ENCODE data around the gene C3orf62.
A peak's percentile ranks its signal among the peaks of the same experiment; 100 is the strongest.

Gene C3orf62

DNA sequence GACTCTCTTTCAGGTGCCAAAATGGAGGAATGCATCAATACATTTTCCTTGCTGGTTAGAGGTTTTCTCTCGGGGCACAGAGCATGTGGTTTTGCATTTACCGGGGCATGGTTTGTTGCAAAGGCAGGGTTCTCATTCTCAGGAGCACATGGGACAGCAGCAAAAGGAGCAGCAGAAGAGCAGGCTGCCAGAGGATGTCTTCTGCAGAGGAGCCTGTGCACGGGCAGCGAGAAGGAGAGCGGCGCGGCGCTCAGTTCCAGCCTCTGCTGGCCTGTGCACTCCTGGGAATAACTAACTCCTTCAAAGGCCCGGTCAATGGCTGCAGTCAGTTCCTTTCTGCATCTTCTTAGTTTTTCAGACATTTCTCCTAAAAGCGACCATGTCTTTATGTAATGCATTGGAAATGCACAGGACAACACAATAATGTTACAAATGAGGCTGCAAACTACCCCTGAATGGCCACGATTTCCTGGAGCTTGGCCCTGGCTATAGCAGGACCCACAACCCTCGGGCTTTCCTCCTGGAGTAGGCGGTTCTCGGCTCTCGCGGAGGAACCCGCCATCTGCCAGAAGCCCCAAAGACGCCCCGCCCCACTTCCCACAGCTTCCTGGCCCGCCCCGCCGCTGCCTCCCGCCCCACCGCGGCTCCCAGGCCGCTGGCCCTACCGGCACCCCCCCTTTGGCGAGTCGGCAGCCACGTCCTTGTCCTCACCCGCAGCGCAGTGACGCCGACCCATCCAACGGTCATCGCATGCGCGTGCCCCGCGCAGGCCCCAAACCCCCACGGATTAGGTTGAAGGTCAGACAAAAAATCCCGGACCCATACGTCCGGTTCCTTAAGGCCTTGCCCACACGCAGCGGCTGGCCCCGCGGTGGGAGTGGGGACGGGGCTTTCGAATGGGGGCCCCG lies at the start of gene C3orf62:
C3orf62 (minus strand) TSS at position 758 of the 908 bp plus-strand sequence; CDS start at position 398, 360 bp downstream.
- peak in 1 of 2 experiments; percentile 44 for DNase-seq

DNA sequence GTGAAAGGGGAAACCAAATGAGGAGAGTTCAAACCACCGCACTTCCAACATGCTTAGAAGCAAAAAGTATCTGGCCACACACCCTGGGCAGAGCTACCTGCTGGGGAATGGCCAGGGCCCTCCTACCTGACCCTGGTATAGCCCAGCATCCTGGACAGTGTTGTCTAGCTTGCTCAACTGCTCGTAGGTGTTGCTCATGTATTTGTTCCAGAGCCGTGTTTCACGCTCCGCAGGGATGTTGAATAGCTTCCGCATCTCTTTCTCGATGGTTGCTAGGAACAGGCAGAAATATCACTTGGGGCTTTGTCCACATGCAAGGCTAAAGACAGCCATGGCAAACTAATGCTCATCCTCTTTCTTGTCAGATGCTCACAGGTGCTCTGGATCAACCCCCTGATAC lies 47.7 kb upstream of the C3orf62 start:
- DNase-seq, result no peak

DNA sequence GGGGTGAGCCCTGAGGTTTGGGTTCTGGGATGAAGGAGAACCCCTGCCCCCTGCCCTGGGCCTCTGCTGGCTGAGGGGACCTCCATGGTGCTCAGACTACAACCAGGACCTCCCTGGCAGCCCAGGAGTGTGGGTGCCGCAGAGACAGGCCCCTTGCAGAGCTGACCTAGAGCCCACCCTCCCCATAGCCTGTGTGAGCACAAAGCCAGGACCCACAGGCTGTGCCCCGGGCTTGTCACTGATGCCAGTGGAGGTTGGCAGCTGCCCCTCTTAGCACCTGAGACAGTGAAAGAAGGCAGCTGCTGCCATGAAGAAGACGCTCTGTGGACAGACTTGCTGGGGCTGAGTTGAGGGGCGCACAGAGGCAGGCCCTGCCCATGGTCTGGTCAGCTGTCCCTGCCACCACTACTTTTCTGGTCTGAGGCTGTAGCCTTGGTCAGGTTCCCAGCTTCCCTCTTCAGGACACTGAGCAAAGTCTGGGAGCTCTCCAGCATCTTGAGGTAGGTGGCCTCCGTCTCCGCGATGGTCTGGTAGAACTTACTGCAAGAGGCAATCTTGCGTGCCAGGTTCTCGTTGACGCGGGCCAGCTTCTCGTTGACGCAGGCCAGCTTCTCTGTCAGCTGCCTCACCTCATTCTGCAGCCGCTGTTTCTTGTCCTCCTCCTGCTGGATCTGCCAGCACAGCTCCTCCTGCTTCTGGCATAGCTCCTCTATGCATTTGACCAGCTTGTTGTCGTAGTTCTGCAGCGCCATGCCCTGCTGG lies 39.8 kb upstream of the C3orf62 start:
- DNase-seq, result no peak

- no peak for DNase-seq
Measured at GRCh38 chr3:49313896-49314688, 37.1 kb upstream of the C3orf62 start.

- no peak for DNase-seq
Measured at GRCh38 chr3:49311283-49311682, 34.3 kb upstream of the C3orf62 start.

GRCh38 chr3:49310677-49311076 lies 33.6 kb upstream of the C3orf62 start:
- DNase-seq, result no peak

DNA sequence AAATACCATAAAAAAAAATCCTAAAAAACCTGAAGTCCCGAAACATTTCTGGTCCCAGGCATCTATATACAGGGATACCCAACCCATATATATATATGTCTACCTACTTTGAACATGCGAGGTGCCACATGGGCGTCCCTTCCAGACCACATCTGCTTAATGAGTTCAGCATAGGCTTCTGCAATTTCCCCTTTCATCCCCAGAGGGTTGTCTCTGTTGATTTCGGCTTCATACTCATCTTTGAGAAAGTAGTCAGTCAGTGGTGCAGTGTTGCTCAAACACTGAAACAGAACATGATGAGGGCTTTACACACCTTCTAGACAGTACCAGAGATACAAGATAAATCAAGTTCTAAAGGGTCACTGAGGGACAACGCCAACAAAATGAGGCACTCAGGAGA lies 28.6 kb upstream of the C3orf62 start:
- no peak for DNase-seq

GRCh38 chr3:49302613-49303012 lies 25.6 kb upstream of the C3orf62 start:
- no peak for DNase-seq

DNA sequence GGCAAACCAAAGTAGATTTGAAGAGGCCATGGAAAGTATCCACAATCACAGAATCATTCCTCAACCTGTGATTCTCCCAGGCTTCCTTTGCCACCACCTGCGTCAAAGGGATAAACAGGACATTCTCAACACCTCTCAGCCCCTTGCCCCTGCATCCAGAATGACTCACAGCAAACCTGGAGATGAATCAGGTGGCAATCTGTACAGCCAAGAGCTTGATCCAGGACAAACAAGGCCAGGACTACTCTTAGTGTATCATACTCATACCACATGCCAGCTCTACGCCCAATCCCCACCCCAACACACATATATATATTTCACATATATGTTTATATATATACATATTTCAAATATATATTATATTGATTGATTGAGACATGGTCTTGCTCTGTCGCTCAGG lies 23.6 kb upstream of the C3orf62 start:
- DNase-seq, result no peak

DNA sequence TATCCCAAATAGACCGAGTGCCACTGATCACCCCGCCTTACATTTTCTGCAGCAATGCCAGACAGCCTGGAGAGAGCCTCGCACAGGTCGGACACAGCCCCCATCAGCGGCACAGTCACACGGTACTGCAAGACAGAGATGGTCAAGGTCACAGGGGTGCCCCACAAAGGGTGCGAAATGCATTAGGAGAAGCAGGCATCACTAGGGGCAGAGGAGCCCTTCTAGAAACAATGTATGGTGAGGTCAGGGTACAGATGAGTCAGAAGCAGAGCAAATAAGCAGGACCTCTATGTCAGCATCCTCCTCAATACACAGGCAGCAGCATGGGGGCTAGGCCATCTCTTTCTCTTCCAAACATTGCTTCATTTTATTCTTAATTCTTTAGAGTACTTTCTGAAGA lies 21.5 kb upstream of the C3orf62 start:
- no peak for DNase-seq

GRCh38 chr3:49296781-49297411 lies 19.9 kb upstream of the C3orf62 start:
- no peak for DNase-seq

DNA sequence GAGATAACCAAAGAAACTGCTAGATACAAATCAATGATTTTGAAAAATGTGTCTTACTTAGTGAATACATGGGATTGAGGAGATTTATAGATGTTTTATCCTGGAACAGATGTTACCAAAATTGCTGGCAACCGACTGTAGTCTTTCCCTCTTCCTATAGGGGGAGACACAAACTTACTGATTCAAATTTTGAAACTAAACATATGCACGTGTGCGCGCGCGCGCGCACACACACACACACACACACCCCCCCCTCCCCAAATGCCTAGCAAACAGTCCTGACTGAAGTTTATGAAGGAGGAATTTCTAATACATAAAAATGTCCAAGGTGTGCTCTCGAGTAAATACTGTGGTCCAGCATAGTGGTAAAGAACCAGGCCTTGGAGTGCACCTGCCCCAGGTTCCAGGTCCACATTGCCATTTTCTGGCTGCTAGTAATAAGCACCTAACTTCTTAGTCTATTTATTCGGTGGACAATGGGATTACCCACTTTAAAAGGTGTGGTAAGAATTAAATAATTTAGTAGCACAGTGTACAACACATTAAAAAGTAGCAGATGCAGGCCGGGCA lies 18.5 kb upstream of the C3orf62 start:
- peak in 1 of 2 experiments; percentile 3 for DNase-seq

DNA sequence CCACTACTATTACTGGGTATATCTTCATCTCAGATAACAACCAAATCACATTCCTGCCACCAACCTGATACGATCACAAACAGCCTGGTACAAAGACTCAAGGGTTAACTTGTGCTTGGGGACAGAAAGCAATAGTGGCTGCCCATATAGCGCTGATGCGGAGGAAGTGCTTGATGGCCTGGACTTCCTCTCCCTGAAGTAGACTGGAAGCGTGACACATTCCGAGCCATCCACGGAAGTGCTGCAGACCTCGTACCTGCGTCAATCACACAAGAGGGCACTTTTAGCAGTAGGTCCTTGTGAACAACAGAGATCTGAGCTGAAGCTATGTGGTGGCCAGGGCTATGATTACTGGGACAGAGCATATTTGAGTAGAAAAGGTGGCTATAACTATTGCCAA lies 17.3 kb upstream of the C3orf62 start:
- no peak for DNase-seq

- DNase-seq, result no peak
Measured at GRCh38 chr3:49283997-49284396, 7.0 kb upstream of the C3orf62 start.

GRCh38 chr3:49279376-49279775 lies 2.3 kb upstream of the C3orf62 start:
- DNase-seq, result no peak

DNA sequence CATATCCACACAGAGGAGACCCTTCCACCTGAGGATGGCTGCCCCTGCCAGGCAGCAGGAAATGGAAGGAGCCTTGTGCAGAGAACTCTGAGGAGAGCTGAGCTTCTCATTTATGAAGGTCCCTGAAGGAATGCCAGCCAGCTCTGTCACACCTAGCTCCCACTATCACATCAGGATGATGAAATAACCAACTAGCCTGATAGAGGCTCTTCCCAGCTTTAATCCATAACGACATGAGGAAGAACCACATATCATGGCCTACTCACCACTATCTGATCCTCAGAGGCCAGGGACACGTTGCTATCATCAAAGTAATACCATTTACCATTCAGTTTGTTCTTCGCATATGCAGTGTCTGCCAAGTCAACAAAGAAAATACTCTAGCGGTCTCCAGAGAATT lies 1.5 kb upstream of the C3orf62 start:
- DNase-seq, result no peak

DNA sequence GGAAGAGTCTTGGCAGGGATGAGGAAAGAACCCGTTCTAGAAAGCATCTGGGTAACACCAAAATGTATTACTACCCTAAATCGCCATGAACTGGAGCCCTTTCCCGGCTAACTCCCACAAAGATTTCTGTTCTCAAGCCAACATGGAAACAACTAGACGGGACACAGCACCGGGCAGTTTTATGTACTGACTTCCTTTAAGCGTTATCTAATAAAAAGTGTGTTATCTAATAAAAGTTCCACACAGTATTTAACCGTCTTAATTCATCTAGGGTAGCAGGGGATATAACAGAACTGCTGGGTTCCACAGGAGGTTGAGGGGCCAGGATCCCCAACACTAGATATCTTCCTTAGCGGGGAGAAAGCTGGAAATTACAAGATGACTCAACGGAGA lies 347 bp upstream of the C3orf62 start:
- no peak for DNase-seq

- DNase-seq, result no peak
Measured at GRCh38 chr3:49273825-49274532, 3.1 kb downstream of the C3orf62 start.

- no peak for DNase-seq
Measured at GRCh38 chr3:49271047-49271446, 6.0 kb downstream of the C3orf62 start.

DNA sequence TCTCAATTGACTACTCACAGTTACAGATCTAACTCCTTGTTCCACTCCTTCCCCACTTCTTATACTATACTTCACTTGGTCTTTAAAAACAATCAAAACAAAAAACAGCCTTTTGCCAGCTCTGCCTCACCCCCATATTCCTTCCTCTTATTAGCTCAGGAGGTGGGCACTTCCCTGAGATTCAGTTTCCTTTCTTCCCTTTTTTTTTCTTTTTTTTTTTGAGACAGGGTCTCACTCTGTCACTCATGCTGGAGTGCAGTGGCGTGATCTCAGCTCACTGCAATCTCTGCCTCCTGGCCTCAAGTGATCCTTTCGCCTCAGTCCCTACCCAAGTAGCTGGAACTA lies 6.9 kb downstream of the C3orf62 start:
- no peak for DNase-seq

GRCh38 chr3:49269443-49270155 lies 7.4 kb downstream of the C3orf62 start:
- DNase-seq, result no peak
